ENCODE results near the gene LRFN5.
"Not testable (repeated sequence)": the region's sequence is repeated elsewhere in the genome, so short reads cannot be mapped to it uniquely, and the experiment has no call there.

Gene LRFN5

DNA sequence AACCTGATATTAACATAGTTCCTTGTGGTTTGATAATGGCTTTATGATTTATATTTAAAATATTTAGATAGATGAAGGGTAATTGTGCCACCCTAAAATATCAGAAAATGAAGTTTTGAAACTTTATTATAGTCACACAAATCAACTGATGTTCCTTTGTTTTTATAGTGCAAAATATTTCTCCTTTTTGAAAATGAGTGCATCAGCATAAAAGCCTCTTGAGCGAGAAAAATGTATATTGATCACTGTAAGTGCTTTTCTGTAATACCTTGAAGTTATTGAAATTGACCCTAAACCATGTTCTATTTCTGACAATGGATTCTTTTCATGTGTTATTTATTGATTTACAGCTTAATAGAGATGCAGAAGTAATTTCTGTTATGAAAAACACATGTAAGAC, 35.0 kb downstream of the LRFN5 start:
- DNase-seq, result no peak

GRCh38 chr14:41642367-41642766, 35.7 kb downstream of the LRFN5 start:
- DNase-seq, result no peak

DNA sequence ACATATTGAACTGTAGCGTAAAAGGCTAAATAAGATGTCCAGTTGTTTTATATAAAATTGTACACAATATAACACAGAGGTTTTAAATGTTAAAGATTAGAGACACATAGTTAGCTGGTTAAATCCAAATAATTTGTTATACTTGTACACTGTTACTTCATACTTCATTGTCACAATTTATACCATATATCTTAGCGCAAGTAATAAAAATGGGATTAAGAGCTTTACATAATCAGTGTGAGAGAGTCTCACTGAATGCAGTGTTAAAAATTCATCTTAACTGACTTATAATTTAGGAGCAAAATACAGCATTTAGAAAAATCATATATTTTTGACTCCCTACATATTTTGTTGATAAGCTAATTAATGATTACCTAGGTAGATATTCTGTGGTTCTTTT, 36.1 kb downstream of the LRFN5 start:
- DNase-seq, result no peak

- DNase-seq, result no peak
Measured at GRCh38 chr14:41644606-41645005, 37.9 kb downstream of the LRFN5 start.

GRCh38 chr14:41650802-41651201, 44.1 kb downstream of the LRFN5 start:
- DNase-seq, result no peak

- DNase-seq, result no peak
Measured at GRCh38 chr14:41654196-41654595, 47.5 kb downstream of the LRFN5 start.

DNA sequence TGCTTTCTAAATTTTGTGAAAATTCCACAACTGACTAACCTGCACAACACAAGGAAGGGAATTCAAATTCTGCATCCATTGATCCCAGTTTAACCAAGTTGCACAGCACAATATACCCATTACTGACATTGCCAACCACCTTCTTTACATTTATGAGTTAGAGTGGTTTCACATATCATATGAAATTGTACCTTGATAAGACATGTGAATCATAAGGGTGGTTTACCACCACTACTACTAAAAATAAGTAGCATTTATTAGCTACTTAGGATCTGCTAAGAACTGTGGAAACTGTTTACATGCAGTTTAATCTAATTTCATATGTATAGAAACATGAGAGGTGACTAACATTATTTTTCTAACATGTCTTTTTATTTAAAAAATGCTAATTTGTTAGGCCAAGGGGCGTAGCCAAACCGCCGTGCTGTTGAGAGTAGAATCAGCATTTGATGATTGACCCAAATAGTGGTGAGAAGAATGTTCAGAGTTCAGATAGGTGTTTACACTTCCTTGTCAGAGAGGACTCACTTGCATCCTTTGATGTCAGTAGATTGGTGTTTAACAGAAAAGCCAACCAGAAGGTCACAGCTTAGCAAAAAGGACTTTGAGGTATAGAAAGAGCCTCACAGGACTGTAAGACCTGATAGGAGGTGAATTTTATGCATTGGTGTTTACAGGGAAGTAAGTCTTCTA, 56.2 kb downstream of the LRFN5 start:
- DNase-seq, result no peak

GRCh38 chr14:41663473-41663850, 56.8 kb downstream of the LRFN5 start:
- no peak for DNase-seq

GRCh38 chr14:41666301-41666700, 59.6 kb downstream of the LRFN5 start:
- no peak for DNase-seq

- no peak for DNase-seq
Measured at GRCh38 chr14:41668356-41668755, 61.7 kb downstream of the LRFN5 start.

DNA sequence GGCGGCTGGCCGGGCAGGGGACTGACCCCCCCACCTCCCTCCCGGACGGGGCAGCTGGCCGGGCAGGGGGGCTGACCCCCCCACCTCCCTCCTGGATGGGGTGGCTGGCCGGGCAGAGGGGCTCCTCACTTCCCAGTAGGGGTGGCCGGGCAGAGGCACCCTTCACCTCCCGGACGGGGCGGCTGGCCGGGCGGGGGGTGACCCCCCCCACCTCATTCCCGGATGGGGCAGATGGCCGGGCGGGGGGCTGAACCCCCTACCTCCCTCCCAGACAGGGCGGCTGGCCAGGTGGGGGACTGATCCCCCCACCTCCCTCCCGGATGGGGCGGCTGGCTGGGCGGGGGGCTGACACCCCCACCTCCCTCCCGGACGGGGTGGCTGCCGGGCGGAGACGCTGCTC, 66.9 kb downstream of the LRFN5 start:
- DNase-seq, result not testable (repeated sequence)

DNA sequence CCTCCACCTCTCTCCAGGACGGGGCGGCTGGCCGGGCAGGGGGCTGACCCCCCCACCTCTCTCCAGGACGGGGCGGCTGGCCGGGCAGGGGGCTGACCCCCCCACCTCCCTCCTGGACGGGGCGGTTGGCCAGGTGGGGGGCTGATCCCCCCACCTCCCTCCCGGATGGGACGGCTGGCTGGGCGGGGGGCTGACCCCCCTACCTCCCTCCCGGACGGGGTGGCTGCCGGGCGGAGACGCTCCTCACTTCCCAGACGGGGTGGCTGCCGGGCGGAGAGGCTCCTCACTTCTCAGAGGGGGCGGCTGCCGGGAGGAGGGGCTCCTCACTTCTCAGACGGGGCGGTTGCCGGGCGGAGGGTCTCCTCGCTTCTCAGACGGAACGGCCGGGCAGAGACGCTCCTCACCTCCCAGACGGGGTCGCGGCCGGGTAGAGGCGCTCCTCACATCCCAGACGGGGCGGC, 67.9 kb downstream of the LRFN5 start:
- not testable (repeated sequence) for DNase-seq

DNA sequence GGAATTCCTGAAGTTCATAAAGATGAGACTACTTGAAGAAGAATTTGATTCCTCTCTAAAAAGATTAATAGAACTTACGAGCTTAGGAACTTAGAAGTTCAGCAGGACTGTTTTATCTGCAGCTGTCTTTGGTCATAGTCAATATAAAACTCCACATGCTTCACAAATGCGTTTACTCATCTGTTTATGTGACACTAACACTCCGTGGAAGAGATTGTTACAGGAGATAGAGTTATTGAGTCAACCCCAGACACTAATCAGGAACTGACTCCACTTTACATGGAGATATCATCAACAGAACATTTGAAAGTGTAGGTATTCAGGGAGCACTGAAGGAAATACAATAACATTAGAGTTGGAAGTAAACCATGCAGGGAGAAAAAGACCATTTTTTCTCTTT, 92.8 kb downstream of the LRFN5 start:
- DNase-seq, result no peak

DNA sequence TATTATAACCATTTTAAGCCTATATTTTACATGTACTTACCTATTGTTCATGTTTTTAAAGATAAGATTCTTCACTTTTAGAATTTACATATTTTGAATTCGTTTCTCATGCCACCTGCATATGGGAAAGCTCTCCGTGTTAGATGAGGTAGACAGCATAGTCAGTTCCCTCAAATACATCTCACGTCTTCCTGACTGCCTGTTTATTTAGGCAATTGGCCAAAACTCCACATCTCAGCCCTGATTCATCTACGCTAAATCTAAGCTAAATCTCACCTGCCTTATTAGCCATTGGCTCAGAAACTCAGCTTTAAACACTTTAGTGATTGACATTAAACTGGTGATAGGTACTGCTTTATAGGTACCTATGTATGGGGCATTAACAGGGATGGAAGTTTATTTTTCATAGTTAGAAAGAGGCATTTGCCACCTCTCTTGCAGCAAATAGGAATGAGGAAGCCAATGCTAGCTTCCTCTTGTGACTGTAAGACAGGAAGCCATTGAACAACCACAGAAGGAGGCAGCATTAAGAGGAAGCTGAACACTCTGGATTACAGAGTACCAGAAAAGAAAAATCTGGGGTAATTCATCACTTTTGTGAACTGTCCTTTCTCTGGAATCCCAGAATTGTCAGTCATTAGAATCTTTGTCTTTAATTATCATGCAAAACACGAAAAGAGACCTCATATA, 111.9 kb downstream of the LRFN5 start:
- DNase-seq, result no peak

GRCh38 chr14:41739203-41739602, 132.5 kb downstream of the LRFN5 start:
- no peak for DNase-seq

- no peak for DNase-seq
Measured at GRCh38 chr14:41743140-41743539, 136.5 kb downstream of the LRFN5 start.

DNA sequence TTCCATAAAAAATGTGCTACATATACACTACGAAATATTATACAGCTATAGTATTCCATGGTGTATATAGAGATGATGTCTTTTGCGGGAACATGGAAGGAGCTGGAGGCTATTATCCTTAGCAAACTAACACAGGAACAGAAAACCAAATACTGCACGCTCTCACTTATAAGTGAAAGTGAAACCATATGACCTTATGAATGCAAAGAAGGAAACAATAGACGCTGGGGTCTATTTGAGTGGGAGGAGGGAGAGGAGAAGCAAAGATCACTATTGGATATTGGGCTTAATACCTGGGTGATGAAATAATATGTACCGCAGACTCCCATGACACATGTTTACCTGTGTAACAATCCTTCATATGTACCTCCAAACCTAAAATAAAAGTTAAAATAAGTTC, 142.8 kb downstream of the LRFN5 start:
- DNase-seq, result no peak

- DNase-seq, result not testable (repeated sequence)
Measured at GRCh38 chr14:41750575-41750974, 143.9 kb downstream of the LRFN5 start.

DNA sequence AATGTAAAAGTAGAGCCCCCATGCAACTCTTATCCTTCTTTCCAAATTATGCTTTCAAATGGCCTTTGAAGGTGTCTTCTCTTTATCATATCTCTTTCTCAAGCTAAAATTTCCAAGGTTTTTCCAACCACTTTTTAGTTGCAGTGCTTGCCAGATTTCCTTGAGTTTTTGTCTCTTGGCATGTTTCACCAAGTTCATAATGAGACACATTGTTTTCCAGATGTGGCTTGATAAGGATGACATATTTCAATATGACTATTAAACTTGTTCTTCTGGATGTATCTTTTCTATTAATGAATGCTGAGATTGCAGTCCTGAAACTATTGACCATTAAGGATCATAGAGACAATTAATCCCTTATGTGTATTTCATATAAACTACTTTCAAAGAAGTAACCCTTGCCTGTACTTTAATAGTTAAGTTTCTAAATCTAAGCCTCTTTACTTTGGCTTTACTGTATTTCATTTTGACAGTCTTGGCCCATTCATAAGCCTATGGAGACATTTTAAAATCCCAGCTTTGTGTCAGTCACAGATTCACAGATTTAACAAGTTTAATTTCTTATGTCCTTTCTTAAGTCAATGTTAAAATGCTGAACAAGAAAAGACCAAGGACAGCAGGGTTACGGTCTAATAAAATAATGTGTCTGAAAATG, 151.5 kb downstream of the LRFN5 start:
- DNase-seq, result no peak

DNA sequence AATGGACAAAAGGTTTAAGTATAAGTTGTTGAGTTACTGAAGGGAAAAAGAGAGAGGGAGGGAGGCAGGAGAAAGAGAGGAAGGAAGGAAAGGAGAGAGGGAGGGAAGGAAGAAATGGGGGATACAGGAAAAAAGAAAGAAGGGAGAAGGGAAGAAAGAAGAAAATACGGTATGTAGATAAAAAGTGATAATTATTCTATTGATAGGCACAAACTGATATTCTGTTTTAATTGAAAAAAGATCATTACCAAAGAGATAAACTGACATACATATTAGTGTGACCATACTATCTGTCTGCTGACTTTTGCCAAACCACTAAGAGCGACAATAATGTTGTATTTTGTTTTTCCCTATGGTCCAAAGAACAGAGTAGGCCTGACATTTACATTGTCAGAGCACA, 154.5 kb downstream of the LRFN5 start:
- no peak for DNase-seq

GRCh38 chr14:41766772-41767171, 160.1 kb downstream of the LRFN5 start:
- no peak for DNase-seq

DNA sequence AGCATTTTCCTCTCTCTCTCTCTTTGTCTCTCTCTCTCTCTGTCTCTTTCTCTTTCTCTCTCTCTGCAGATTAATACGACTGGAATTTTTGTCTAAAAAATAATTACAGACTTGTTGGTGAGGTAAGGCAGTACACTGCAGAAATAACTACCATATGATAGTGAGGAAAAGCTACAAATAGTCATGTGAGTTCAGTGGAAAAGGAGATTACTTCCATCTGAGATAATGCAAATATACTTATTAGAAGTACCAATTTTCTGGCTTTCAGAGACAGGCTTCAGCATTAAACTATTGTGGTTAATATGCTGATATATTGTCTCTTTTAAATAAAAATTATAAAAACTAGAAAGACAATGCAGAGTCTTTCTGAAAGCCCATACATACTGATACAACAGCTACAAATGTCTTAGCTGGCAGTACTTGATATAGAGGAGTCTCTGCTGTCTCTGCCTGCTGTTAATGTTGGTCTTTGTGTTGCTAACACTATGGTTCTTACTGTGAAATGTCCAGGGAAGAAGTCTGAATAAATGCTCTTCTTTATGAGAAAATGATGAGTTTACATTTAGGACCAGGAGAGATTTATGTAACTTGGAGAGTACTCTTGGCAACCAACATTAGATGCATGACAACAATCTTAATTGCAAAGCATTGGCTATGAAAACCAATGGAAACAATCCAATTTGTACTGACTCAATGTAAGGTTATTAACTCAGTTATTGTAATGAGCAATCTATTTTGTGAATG, 167.0 kb downstream of the LRFN5 start:
- no peak for DNase-seq

DNA sequence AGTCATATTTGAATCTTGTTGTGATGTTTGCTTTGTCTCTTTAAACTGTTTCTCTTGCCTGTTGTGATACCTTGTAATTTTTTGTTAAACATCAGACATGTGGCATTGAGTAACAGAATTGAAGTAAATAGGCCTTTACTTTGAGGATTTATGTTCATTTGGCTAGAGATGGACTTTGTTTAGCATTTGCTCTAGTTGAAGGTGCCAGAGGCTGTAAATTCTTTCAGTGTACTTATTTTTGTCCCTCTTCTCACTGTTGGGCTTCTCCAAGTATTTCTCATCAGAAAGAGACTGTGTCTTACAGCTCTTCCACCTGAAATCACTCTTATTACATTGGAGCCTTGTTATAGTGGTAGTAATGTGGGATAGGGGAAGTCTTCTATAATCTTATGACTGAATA, 175.8 kb downstream of the LRFN5 start:
- no peak for DNase-seq

DNA sequence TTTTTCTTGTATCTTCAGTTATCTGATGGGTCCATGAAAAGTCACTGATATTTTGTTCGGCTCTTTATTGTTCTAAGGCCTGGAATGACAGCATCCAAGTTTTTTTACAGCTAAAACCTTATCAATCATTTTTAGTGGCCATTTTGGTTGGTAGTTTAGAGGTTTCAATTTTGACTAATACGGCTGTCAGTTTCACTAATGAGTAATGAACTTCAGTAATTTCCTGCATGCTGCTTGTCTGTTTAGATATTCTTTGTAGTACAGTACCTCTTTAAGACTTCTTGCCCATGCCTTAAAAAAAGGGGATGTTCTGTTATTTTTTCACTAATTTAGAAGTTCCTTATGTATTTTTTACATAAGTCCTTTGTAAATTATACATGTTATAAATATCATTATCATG, 176.7 kb downstream of the LRFN5 start:
- DNase-seq, result no peak
